ENCODE measurements around the gene PMIS2. TPM values are rescaled to one million over a fixed set of nuclear protein-coding genes. Genes with fewer than 3 reads are reported as not detected.
A peak's percentile ranks its signal among the peaks of the same experiment; 100 is the strongest.

Gene PMIS2
- total RNA-seq, 1 donor from 2014 or later = not detected

GRCh38 chr19:35555301-35556005 lies 30.5 kb upstream of the PMIS2 start:
- DNase-seq (no peak), ATAC-seq (no peak)
- intact Hi-C loops (cut with micrococcal nuclease) = no loop called here

DNA sequence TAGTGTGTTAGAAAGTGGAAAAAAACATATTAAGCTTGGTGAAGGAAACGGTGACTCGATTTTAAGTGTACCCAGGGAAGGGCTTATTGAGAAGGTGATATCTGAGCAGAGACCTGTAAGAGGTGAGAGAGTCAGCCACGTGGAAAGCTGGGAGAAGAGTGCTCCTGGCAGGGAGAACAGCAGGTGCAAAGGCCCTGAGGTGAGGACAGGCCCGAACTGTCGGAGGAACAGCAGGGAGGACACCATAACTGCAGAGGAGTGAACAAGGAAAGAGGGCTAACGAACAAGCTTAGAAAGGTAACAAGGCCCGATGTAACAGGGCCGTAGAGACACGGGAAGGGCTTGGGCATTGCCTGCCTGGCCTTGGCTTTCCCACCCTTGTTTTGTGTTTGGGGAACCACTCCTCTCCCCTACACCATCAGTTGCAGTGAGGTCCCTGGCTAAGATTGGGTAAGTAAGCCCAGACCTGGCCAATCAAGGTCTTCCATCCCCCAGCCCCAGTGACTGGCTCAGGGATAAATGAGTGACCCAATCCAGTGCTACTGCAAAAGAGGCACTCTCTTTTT lies 29.9 kb upstream of the PMIS2 start:
- DNase-seq (no peak), ATAC-seq (no peak)
- intact Hi-C loops (cut with micrococcal nuclease) = no loop called here

GRCh38 chr19:35556846-35557538 lies 29.0 kb upstream of the PMIS2 start:
- no peak for DNase-seq
- ATAC-seq = no peak
- intact Hi-C loops (cut with micrococcal nuclease) = no loop called here

- DNase-seq = peak; percentile 75
- intact Hi-C loops (cut with micrococcal nuclease) = no loop called here
- peak; percentile 84 for ATAC-seq
Measured at GRCh38 chr19:35557539-35558399, 28.2 kb upstream of the PMIS2 start.

DNA sequence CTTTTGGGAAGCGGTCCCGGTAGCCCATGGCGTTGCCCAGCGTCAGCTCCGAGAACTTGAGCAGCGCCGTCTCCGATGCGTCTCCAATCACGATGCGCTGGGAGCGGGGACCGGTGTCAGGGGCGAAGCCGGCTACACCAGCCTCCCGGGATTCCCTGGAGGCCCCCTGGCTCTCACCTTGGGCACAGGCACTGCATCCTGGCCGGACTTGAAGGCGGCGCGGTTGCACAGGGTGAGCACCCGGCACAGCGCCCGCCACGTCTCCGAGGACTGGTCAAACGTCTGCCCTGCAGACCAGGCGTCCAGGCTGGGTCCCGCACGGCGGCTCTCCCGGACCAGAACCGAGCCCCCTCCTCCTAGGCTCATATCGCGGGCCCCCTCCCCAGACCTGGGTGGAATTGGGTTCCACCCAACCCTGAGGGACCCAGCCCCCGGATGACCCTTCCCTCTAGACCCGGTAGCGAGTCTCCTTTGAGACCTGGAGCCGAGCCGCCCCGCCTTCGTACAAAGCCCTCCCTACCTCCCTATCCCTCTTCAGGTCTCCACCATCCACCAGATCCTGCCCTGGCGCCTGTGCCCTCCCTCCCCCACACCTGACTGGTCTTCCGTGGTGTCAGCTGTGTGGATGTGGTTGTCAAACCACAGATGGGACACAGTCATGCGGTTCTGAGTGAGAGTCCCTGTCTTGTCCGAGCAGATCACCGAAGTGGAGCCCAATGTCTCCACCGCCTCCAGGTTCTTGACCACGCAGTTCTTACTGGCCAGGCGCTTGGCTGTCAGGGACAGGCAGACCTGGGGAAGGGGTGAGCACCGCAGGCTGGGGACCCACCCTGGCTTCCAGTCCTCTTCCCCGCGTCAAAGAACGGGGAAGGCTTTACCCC lies 27.3 kb upstream of the PMIS2 start:
- intact Hi-C loops (cut with micrococcal nuclease) = no loop called here
- ATAC-seq (no peak), DNase-seq (no peak)

GRCh38 chr19:35559281-35559659 lies 26.7 kb upstream of the PMIS2 start:
- no peak for DNase-seq
- no peak for ATAC-seq
- intact Hi-C loops (cut with micrococcal nuclease) = no loop called here

GRCh38 chr19:35559781-35560180 lies 26.2 kb upstream of the PMIS2 start:
- no peak for ATAC-seq
- intact Hi-C loops (cut with micrococcal nuclease) = no loop called here
- DNase-seq = no peak

- DNase-seq (no peak), ATAC-seq (no peak)
- intact Hi-C loops (cut with micrococcal nuclease) = no loop called here
Measured at GRCh38 chr19:35560271-35560670, 25.7 kb upstream of the PMIS2 start.

GRCh38 chr19:35560677-35561076 lies 25.3 kb upstream of the PMIS2 start:
- ATAC-seq = no peak
- DNase-seq = no peak
- intact Hi-C loops (cut with micrococcal nuclease) = no loop called here

DNA sequence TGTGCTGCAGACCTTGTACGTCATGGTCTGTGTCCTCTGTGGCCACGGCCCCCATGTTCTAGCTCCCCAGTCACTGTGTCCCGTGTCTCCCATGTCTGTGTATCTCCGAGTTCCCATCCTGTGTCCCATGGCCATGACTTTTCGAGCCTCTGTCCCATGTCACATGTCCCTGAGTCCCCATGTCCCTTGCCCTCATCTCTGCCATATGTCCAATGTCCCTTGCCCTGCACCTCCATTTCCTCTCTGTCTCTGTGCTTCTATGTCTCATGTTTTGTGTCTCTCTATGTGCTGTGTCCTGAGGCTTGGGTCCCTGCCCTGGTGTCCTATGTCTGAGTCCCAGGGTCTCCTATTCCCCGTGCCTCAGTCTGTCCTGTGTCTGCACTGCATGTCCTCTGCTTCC lies 24.5 kb upstream of the PMIS2 start:
- ATAC-seq (no peak), DNase-seq (no peak)
- intact Hi-C loops (cut with micrococcal nuclease) = no loop called here

DNA sequence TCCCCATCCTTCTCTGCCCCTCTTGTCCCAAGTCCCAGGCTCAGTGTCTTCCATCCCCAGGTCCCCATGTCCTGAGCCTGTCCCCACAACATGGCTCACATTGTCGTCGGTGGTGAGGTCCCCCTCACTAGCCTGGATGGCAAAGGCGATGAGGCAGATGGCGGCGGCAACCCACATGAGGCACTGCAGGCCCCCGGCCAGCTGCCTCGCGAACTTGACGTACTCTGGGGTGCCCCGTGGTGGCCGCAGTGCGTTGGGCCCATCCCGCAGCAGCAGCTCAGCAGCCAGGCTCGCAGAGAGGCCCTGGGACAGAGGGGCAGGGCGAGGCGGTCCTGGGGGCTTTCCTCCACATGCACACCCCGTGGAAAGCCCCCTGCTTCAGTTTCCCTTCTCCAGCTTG lies 23.6 kb upstream of the PMIS2 start:
- no peak for DNase-seq
- no peak for ATAC-seq
- intact Hi-C loops (cut with micrococcal nuclease) = no loop called here

- DNase-seq = no peak
- ATAC-seq = no peak
- intact Hi-C loops (cut with micrococcal nuclease) = no loop called here
Measured at GRCh38 chr19:35562776-35563175, 23.2 kb upstream of the PMIS2 start.

- no peak for ATAC-seq
- intact Hi-C loops (cut with micrococcal nuclease) = no loop called here
Measured at GRCh38 chr19:35563207-35563829, 22.7 kb upstream of the PMIS2 start, which contains the start of gene ATP4A. ATP4A (minus strand) TSS chr19:35563658; CDS start chr19:35563629, 29 bp downstream.

DNA sequence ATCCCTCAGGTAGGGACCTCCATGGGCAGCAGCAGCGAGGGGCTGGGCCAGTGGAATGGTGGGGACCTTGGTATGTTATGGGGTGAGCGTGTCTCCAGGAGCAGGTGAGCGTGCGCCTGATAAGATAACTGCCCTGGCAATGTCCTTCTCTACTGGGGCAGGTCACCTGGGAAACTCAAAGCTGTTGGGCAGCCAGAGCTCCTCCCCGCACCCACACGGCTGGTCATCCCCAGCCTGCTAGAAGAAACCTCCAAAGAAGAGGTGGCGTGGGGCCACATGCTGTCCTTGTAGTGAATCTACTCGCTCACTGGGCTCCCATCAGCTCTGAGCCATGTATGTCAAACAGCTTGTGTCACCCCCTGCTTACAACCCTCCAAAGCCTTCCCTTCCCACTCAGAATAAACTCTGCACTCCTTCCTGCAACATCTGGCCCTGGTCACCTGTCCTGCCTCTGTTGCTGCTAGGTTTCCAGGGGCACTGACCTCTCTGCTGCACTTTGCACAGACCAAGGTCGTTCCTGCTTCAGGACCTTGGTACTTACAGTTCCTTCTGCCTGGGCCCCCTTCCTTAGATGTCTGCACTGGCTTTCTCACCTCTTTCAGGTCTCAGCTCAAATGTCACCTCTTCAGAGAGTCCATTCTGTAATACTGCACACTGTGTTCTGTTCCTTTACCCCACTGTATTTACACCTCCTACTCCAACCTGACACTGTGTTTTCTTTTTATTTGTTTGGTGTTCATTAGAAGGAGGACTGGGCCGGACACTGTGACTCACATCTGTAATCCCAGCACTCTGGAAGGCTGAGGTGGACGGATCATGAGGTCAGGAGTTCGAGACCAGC lies 20.7 kb upstream of the PMIS2 start:
- intact Hi-C loops (cut with micrococcal nuclease) = no loop called here
- DNase-seq = no peak

More at GRCh38 chr19:35563207-35563829, 22.7 kb upstream of the PMIS2 start, which contains the start of gene ATP4A:
- no peak for DNase-seq

GRCh38 chr19:35566738-35567137 lies 19.2 kb upstream of the PMIS2 start:
- DNase-seq (no peak), ATAC-seq (no peak)
- intact Hi-C loops (cut with micrococcal nuclease) = no loop called here

More for the DNA sequence above, 20.7 kb upstream of the PMIS2 start:
- ATAC-seq = no peak

DNA sequence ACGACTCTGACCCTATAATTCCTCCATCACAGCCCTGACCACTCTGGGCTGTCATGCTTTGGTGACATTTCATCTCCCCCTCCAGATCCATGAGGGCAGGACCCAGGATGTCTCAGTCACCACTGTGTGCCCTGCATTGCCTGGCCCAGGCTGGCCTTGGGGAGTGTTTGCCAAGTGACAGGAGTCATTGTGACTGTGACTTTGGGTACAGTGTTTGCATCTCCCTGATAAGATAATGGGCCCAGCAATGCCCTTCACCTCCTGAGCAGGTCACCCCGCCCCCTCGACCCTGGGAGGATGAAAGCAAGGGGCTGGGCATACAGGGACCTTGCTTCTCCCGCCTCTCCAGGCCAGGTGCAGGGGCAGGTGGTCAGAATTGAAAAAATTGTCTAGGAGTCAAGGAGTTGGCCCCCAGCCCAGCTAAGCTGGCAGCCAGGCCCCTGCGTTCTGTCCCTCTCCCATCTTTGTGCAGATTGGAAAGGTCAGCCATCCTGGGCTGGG lies 16.6 kb upstream of the PMIS2 start:
- ATAC-seq (no peak), DNase-seq (no peak)
- intact Hi-C loops (cut with micrococcal nuclease) = no loop called here

DNA sequence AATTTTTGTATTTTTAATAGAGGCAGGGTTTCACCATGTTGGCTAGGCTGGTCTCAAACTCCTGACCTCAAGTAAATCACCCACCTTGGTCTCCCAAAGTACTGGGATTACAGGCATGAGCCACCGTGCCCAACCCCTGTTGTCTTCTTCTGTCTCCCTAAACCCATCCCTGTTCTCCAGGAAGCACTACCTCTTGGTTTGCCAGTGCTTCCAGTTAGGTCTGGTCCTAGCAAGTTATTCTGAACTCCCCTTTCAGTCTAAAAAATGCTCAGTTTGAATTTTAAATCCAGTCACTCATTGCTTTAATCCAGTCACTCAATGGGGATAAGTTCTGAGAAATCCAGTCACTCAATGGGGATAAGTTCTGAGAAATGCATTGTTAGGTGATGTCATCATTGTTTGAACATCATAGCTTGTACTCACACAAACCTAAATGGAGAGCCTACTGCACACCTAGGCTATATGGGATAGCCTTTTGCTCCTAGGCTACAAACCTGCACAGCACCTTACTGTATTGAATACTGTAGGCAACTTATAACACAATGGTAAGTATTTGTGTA lies 14.5 kb upstream of the PMIS2 start:
- no peak for ATAC-seq
- no peak for DNase-seq
- intact Hi-C loops (cut with micrococcal nuclease) = no loop called here

All from left ventricle myocardium superior (tissue), 1 donor.